Measurements from ENCODE around the gene KLF13.

Gene KLF13

GRCh38 chr15:31372635-31373091, 46.0 kb downstream of the KLF13 start:
- Histone ChIP-seq H2BK5ac (ENCODE audit: low read length) (peak overlapping the region; percentile 37), H3K27ac (ENCODE audit: low read depth, low read length) (peak overlapping the region; percentile 67), H2AK5ac (ENCODE audit: low read length) (peak overlapping the region; percentile 22), H3K56ac (ENCODE audit: low read length) (peak overlapping the region; percentile 47), H3K4me1 (ENCODE audit: control insufficient read depth, low read depth, low read length) (peaks cover 13% of the 10 kb centered on the region), H3K4ac (ENCODE audit: low read depth, low read length) (no peak overlapping the region), H3K79me2 (ENCODE audit: control insufficient read depth, insufficient read depth, low read length) (no peaks in the 10 kb centered on the region), H3K4me3 (ENCODE audit: low read length) (no peak overlapping the region), H4K8ac (ENCODE audit: low read depth, low read length) (no peak overlapping the region), H2BK120ac (ENCODE audit: low read depth, low read length) (no peak overlapping the region), H3K27me3 (ENCODE audit: insufficient read depth, low read length, poor library complexity) (no peaks in the 10 kb centered on the region), H3K4me2 (ENCODE audit: low read length) (no peak overlapping the region), H3K18ac (ENCODE audit: low read length) (no peak overlapping the region), H3K23ac (ENCODE audit: low read length) (peak overlapping the region; percentile 19), H4K5ac (ENCODE audit: low read length) (no peak overlapping the region), H2BK15ac (replicated peaks; ENCODE audit: low read depth) (no peak overlapping the region), H3K79me1 (ENCODE audit: low read length) (peaks cover 7% of the 10 kb centered on the region), H3K36me3 (ENCODE audit: control insufficient read depth, insufficient read depth, low read length) (no peaks in the 10 kb centered on the region), H3K9ac (ENCODE audit: low read length) (peak overlapping the region; percentile 22)
- no CpG with 5 or more reads among the region's 14 CpGs for WGBS (ENCODE audit: extremely low coverage, insufficient coverage, low lambda C conversion rate)
- peak; percentile 97 for DNase-seq

GRCh38 chr15:31373096-31373865, 46.6 kb downstream of the KLF13 start:
- Histone ChIP-seq H4K5ac (ENCODE audit: low read length) (no peak overlapping the region), H3K4me1 (ENCODE audit: control insufficient read depth, low read depth, low read length) (peaks cover 13% of the 10 kb centered on the region), H3K4ac (ENCODE audit: low read depth, low read length) (peak overlapping the region; percentile 8), H3K36me3 (ENCODE audit: control insufficient read depth, insufficient read depth, low read length) (no peaks in the 10 kb centered on the region), H2BK15ac (replicated peaks; ENCODE audit: low read depth) (no peak overlapping the region), H3K27me3 (ENCODE audit: insufficient read depth, low read length, poor library complexity) (no peaks in the 10 kb centered on the region), H3K4me3 (ENCODE audit: low read length) (no peak overlapping the region), H2BK5ac (ENCODE audit: low read length) (peak overlapping the region; percentile 37), H3K9ac (ENCODE audit: low read length) (peak overlapping the region; percentile 22), H3K4me2 (ENCODE audit: low read length) (no peak overlapping the region), H3K79me2 (ENCODE audit: control insufficient read depth, insufficient read depth, low read length) (no peaks in the 10 kb centered on the region), H3K56ac (ENCODE audit: low read length) (peak overlapping the region; percentile 47), H3K18ac (ENCODE audit: low read length) (no peak overlapping the region), H3K23ac (ENCODE audit: low read length) (no peak overlapping the region), H4K8ac (ENCODE audit: low read depth, low read length) (no peak overlapping the region), H2BK120ac (ENCODE audit: low read depth, low read length) (no peak overlapping the region), H3K79me1 (ENCODE audit: low read length) (peaks cover 7% of the 10 kb centered on the region), H3K27ac (ENCODE audit: low read depth, low read length) (peak overlapping the region; percentile 67), H2AK5ac (ENCODE audit: low read length) (peak overlapping the region; percentile 22)
- no CpG with 5 or more reads among the region's 23 CpGs for WGBS (ENCODE audit: extremely low coverage, insufficient coverage, low lambda C conversion rate)
- no peak for DNase-seq

- Histone ChIP-seq H3K36me3 (ENCODE audit: control insufficient read depth, insufficient read depth, low read length) (no peaks in the 10 kb centered on the region), H2AK5ac (ENCODE audit: low read length) (no peak overlapping the region), H4K8ac (ENCODE audit: low read depth, low read length) (no peak overlapping the region), H3K4ac (ENCODE audit: low read depth, low read length) (no peak overlapping the region), H2BK5ac (ENCODE audit: low read length) (no peak overlapping the region), H3K79me2 (ENCODE audit: control insufficient read depth, insufficient read depth, low read length) (no peaks in the 10 kb centered on the region), H3K18ac (ENCODE audit: low read length) (no peak overlapping the region), H3K56ac (ENCODE audit: low read length) (no peak overlapping the region), H3K23ac (ENCODE audit: low read length) (no peak overlapping the region), H3K4me3 (ENCODE audit: low read length) (no peak overlapping the region), H3K4me2 (ENCODE audit: low read length) (no peak overlapping the region), H4K5ac (ENCODE audit: low read length) (no peak overlapping the region), H3K4me1 (ENCODE audit: control insufficient read depth, low read depth, low read length) (peaks cover 13% of the 10 kb centered on the region), H2BK120ac (ENCODE audit: low read depth, low read length) (no peak overlapping the region), H3K27me3 (ENCODE audit: insufficient read depth, low read length, poor library complexity) (no peaks in the 10 kb centered on the region), H3K9ac (ENCODE audit: low read length) (no peak overlapping the region), H3K79me1 (ENCODE audit: low read length) (peaks cover 7% of the 10 kb centered on the region), H3K27ac (ENCODE audit: low read depth, low read length) (no peak overlapping the region), H2BK15ac (replicated peaks; ENCODE audit: low read depth) (no peak overlapping the region)
- DNase-seq, result no peak
- no CpG with 5 or more reads among the region's 9 CpGs for WGBS (ENCODE audit: extremely low coverage, insufficient coverage, low lambda C conversion rate)
These were observed 47.3 kb downstream of the KLF13 start for GRCh38 chr15:31373970-31374369.

GRCh38 chr15:31374489-31374888, 47.9 kb downstream of the KLF13 start:
- no peak overlapping the region for H3K56ac ChIP-seq (ENCODE audit: low read length)
- WGBS (ENCODE audit: extremely low coverage, insufficient coverage, low lambda C conversion rate), result no CpG with 5 or more reads among the region's 8 CpGs
- no peak overlapping the region for H4K5ac ChIP-seq (ENCODE audit: low read length)
- H2AK5ac ChIP-seq (ENCODE audit: low read length), result no peak overlapping the region
- no peak overlapping the region for H3K4me3 ChIP-seq (ENCODE audit: low read length)
- no peak overlapping the region for H3K4me2 ChIP-seq (ENCODE audit: low read length)
- H3K79me2 ChIP-seq (ENCODE audit: control insufficient read depth, insufficient read depth, low read length), result no peaks in the 10 kb centered on the region
- no peak overlapping the region for H3K18ac ChIP-seq (ENCODE audit: low read length)
- H3K79me1 ChIP-seq (ENCODE audit: low read length), result peaks cover 7% of the 10 kb centered on the region
- H2BK15ac ChIP-seq (replicated peaks; ENCODE audit: low read depth), result no peak overlapping the region
- peaks cover 13% of the 10 kb centered on the region for H3K4me1 ChIP-seq (ENCODE audit: control insufficient read depth, low read depth, low read length)
- no peak overlapping the region for H4K8ac ChIP-seq (ENCODE audit: low read depth, low read length)
- no peak overlapping the region for H3K27ac ChIP-seq (ENCODE audit: low read depth, low read length)
- no peak overlapping the region for H3K9ac ChIP-seq (ENCODE audit: low read length)
- no peak overlapping the region for H2BK5ac ChIP-seq (ENCODE audit: low read length)
- no peak overlapping the region for H3K4ac ChIP-seq (ENCODE audit: low read depth, low read length)
- no peaks in the 10 kb centered on the region for H3K27me3 ChIP-seq (ENCODE audit: insufficient read depth, low read length, poor library complexity)
- no peak overlapping the region for H3K23ac ChIP-seq (ENCODE audit: low read length)
- no peaks in the 10 kb centered on the region for H3K36me3 ChIP-seq (ENCODE audit: control insufficient read depth, insufficient read depth, low read length)
- no peak for DNase-seq
- H2BK120ac ChIP-seq (ENCODE audit: low read depth, low read length), result no peak overlapping the region

GRCh38 chr15:31374986-31375385, 48.4 kb downstream of the KLF13 start:
- peaks cover 7% of the 10 kb centered on the region for H3K79me1 ChIP-seq (ENCODE audit: low read length)
- DNase-seq, result no peak
- H3K56ac ChIP-seq (ENCODE audit: low read length), result no peak overlapping the region
- H2AK5ac ChIP-seq (ENCODE audit: low read length), result no peak overlapping the region
- H3K23ac ChIP-seq (ENCODE audit: low read length), result no peak overlapping the region
- H3K4me2 ChIP-seq (ENCODE audit: low read length), result no peak overlapping the region
- no peaks in the 10 kb centered on the region for H3K36me3 ChIP-seq (ENCODE audit: control insufficient read depth, insufficient read depth, low read length)
- H3K27me3 ChIP-seq (ENCODE audit: insufficient read depth, low read length, poor library complexity), result no peaks in the 10 kb centered on the region
- no peak overlapping the region for H3K18ac ChIP-seq (ENCODE audit: low read length)
- WGBS (ENCODE audit: extremely low coverage, insufficient coverage, low lambda C conversion rate), result no CpG with 5 or more reads among the region's 12 CpGs
- H3K4ac ChIP-seq (ENCODE audit: low read depth, low read length), result no peak overlapping the region
- no peak overlapping the region for H3K27ac ChIP-seq (ENCODE audit: low read depth, low read length)
- H2BK5ac ChIP-seq (ENCODE audit: low read length), result no peak overlapping the region
- H2BK120ac ChIP-seq (ENCODE audit: low read depth, low read length), result no peak overlapping the region
- H4K8ac ChIP-seq (ENCODE audit: low read depth, low read length), result no peak overlapping the region
- H3K4me1 ChIP-seq (ENCODE audit: control insufficient read depth, low read depth, low read length), result peaks cover 13% of the 10 kb centered on the region
- no peaks in the 10 kb centered on the region for H3K79me2 ChIP-seq (ENCODE audit: control insufficient read depth, insufficient read depth, low read length)
- H3K4me3 ChIP-seq (ENCODE audit: low read length), result no peak overlapping the region
- no peak overlapping the region for H2BK15ac ChIP-seq (replicated peaks; ENCODE audit: low read depth)
- H3K9ac ChIP-seq (ENCODE audit: low read length), result no peak overlapping the region
- no peak overlapping the region for H4K5ac ChIP-seq (ENCODE audit: low read length)

- H3K4me1 ChIP-seq (ENCODE audit: control insufficient read depth, low read depth, low read length), result peaks cover 13% of the 10 kb centered on the region
- H3K36me3 ChIP-seq (ENCODE audit: control insufficient read depth, insufficient read depth, low read length), result no peaks in the 10 kb centered on the region
- H3K4me3 ChIP-seq (ENCODE audit: low read length), result no peak overlapping the region
- no peak overlapping the region for H2AK5ac ChIP-seq (ENCODE audit: low read length)
- no peak overlapping the region for H3K27ac ChIP-seq (ENCODE audit: low read depth, low read length)
- no peak overlapping the region for H3K23ac ChIP-seq (ENCODE audit: low read length)
- H3K79me1 ChIP-seq (ENCODE audit: low read length), result peaks cover 7% of the 10 kb centered on the region
- H2BK5ac ChIP-seq (ENCODE audit: low read length), result no peak overlapping the region
- no peak overlapping the region for H3K9ac ChIP-seq (ENCODE audit: low read length)
- DNase-seq, result no peak
- no peaks in the 10 kb centered on the region for H3K79me2 ChIP-seq (ENCODE audit: control insufficient read depth, insufficient read depth, low read length)
- H4K5ac ChIP-seq (ENCODE audit: low read length), result no peak overlapping the region
- H3K27me3 ChIP-seq (ENCODE audit: insufficient read depth, low read length, poor library complexity), result no peaks in the 10 kb centered on the region
- no peak overlapping the region for H3K18ac ChIP-seq (ENCODE audit: low read length)
- no peak overlapping the region for H3K4me2 ChIP-seq (ENCODE audit: low read length)
- H3K4ac ChIP-seq (ENCODE audit: low read depth, low read length), result no peak overlapping the region
- H4K8ac ChIP-seq (ENCODE audit: low read depth, low read length), result no peak overlapping the region
- H2BK15ac ChIP-seq (replicated peaks; ENCODE audit: low read depth), result no peak overlapping the region
- WGBS (ENCODE audit: extremely low coverage, insufficient coverage, low lambda C conversion rate), result no CpG with 5 or more reads among the region's 8 CpGs
- H2BK120ac ChIP-seq (ENCODE audit: low read depth, low read length), result no peak overlapping the region
- H3K56ac ChIP-seq (ENCODE audit: low read length), result no peak overlapping the region
These were observed 49.1 kb downstream of the KLF13 start for GRCh38 chr15:31375772-31376171.

All from mesendoderm (in vitro differentiated cells).